Esophagus squamous epithelium (tissue), 5 donors: Measurements from ENCODE around the gene BZW2. TPM values are rescaled to one million over a fixed set of nuclear protein-coding genes. Genes with fewer than 3 reads are reported as not detected.

Source experiments
- DNase-seq: peaks from one replicate; lab custom pipeline; 2025; lab: John Stamatoyannopoulos, UW
- H3K27ac ChIP-seq, 4 donors: fragments of 200-600 bp; sonication (generic); one replicate each; pipeline ENCODE4 v1.5.1; 2016 to 2019; ENCODE audit warnings: mild to moderate bottlenecking in 1 of 4
- H3K27me3 ChIP-seq, 4 donors: fragments of 200-600 bp; sonication (generic); 1 replicate in 3 of 4; 2 replicates in 1 of 4; pipeline versions ENCODE4 v1.5.1 to v1.6.0; 2017 to 2021; ENCODE audit warnings: antibody characterized with exemption in 1 of 4
- H3K36me3 ChIP-seq, 3 donors: fragments of 200-600 bp; sonication (generic); one replicate each; pipeline ENCODE4 v1.5.1; 2016 to 2019
- H3K4me1 ChIP-seq, 3 donors: fragments of 200-600 bp; sonication (generic); one replicate each; pipeline ENCODE4 v1.5.1; 2017 to 2019
- H3K4me3 ChIP-seq, 4 donors: fragments of 200-600 bp; sonication (generic); 1 replicate in 3 of 4; 2 replicates in 1 of 4; pipeline ENCODE4 v1.5.1; 2016 to 2019; ENCODE audit warnings: mild to moderate bottlenecking in 2 of 4, moderate library complexity in 1 of 4
- H3K9me3 ChIP-seq, 3 donors: fragments of 200-600 bp; sonication (generic); one replicate each; pipeline ENCODE4 v1.5.1; 2016 to 2019
- CTCF ChIP-seq, 6 experiments: fragments of 450-650 bp in 4 of 6; fragments of 200-600 bp in 2 of 6; sonication (generic) in 2 of 6; IDR thresholded peaks; one replicate each; pipeline ENCODE4 v1.5.1; 2016 to 2019; ENCODE audit warnings: antibody characterized with exemption in 6 of 6, mild to moderate bottlenecking in 4 of 6, moderate library complexity in 4 of 6
- POLR2A ChIP-seq, 4 donors: fragments of 450-650 bp; IDR thresholded peaks; one replicate each; pipeline ENCODE4 v1.6.1; 2017; ENCODE audit warnings: antibody characterized with exemption in 4 of 4, mild to moderate bottlenecking in 4 of 4, moderate library complexity in 3 of 4
- WGBS, 2 donors: methylation state at CpG; one replicate each; pipeline ENCODE4 v1.1.5; 2018; 5-methylcytosine and 5-hydroxymethylcytosine counted together
- intact Hi-C: fragments of 100-400 bp; cut with DNase I; formaldehyde crosslinking; loops from one replicate; pipeline ENCODE4 v1.15.0; 2022
- total RNA-seq, 4 donors: library from RNA; depleted of rRNA; stranded (reverse); fragments of >200 nt; gene quantifications; one replicate each; pipeline ENCODE4 v1.1.0, GENCODE V29; 2016
- donor health status: DM: yes; HTN: yes; CAD: no.

BZW2 gene
- total RNA-seq, 4 donors from 2014 or later: 38.2 to 79.5 (median 69.6) TPM

DNA sequence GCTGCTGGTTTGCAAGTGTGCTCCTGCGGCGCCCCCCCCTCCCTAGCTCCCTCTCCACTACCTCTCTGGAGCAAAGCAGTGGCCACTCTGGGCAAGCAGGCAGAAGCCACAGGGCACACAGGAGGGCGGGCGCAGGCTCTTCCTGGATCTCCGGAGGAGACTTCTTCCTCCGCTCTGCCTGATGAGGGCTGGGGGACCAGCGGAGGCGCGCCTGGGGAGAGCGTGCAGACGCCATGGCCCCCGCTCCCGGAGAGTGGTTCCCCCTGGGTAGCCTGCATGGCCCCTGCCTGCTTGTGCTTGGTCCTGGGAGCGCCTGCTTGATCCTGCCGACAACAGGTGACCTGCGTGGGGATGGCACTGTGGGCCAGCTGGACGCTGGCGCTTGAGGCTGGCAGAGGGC, 29.4 kb upstream of the BZW2 start:
- Histone ChIP-seq H3K36me3 (peaks cover 0 to 93% (median 10%) of the 10 kb centered on the region in 3 donors), H3K9me3 (no peaks in the 10 kb centered on the region), H3K4me3 (no peak overlapping the region), H3K27ac (no peak overlapping the region), H3K4me1 (no peaks in the 10 kb centered on the region), H3K27me3 (no peaks in the 10 kb centered on the region)
- TF ChIP-seq CTCF (IDR thresholded peaks at IDR 0.05) (no peak), POLR2A (IDR thresholded peaks at IDR 0.05) (no peak)
- 87% methylated on average over 16 of the region's 18 CpGs; no CpG with 5 or more reads in 1 of the 2 donors for WGBS, 2 donors
- intact Hi-C loops: no loop called here
- DNase-seq: no peak

- H3K27ac ChIP-seq: peak overlapping the region in 1 of 4 donors; percentile 46
- DNase-seq: no peak
- no peaks in the 10 kb centered on the region for H3K4me1 ChIP-seq
- H3K9me3 ChIP-seq: no peaks in the 10 kb centered on the region
- intact Hi-C loops: no loop called here
- no peak for TF ChIP-seq CTCF (IDR thresholded peaks at IDR 0.05)
- TF ChIP-seq POLR2A (IDR thresholded peaks at IDR 0.05): no peak
- H3K4me3 ChIP-seq: no peak overlapping the region
- H3K27me3 ChIP-seq: no peaks in the 10 kb centered on the region
- 38 to 41% methylated on average over 2 of the region's 2 CpGs for WGBS, 2 donors
- H3K36me3 ChIP-seq: peaks cover 0 to 98% (median 13%) of the 10 kb centered on the region in 3 donors
Observed at GRCh38 chr7:16619979-16620408, 26.0 kb upstream of the BZW2 start.

- no peaks in the 10 kb centered on the region for H3K27me3 ChIP-seq
- H3K9me3 ChIP-seq: no peaks in the 10 kb centered on the region
- peaks cover 0 to 62% (median 3%) of the 10 kb centered on the region in 3 donors for H3K36me3 ChIP-seq
- WGBS, 2 donors: 48% methylated on average over 2 of the region's 2 CpGs
- H3K27ac ChIP-seq: no peak overlapping the region
- H3K4me1 ChIP-seq: no peaks in the 10 kb centered on the region
- H3K4me3 ChIP-seq: no peak overlapping the region
- no peak for TF ChIP-seq POLR2A (IDR thresholded peaks at IDR 0.05)
- TF ChIP-seq CTCF (IDR thresholded peaks at IDR 0.05): no peak
- no peak for DNase-seq
- intact Hi-C loops: no loop called here
Observed at GRCh38 chr7:16626388-16626787, 19.6 kb upstream of the BZW2 start.

DNA sequence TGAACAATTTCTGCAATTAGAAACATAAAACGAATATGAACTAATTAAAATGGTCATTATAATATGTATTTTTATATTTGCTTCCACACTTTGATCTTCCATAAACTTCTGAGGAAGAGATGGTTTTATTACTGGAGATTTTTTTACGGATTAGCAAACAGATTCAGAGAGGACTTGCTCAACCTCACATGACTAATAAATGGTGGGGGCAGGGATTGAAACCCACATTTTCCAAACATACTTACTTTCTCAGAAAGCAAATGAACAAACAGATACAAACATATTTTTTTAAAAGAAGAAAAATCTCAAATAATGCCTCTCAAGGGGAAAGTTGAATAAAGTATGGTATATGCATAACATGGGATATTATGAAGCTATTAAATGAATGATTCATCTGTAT, 18.7 kb upstream of the BZW2 start:
- H3K9me3 ChIP-seq: no peaks in the 10 kb centered on the region
- H3K4me3 ChIP-seq: no peak overlapping the region
- 67 to 72% methylated on average over 2 of the region's 2 CpGs for WGBS, 2 donors
- H3K36me3 ChIP-seq: peaks cover 0 to 53% (median 3%) of the 10 kb centered on the region in 3 donors
- TF ChIP-seq POLR2A (IDR thresholded peaks at IDR 0.05): no peak
- no peak for TF ChIP-seq CTCF (IDR thresholded peaks at IDR 0.05)
- intact Hi-C loops: no loop called here
- no peak overlapping the region for H3K27ac ChIP-seq
- no peaks in the 10 kb centered on the region for H3K4me1 ChIP-seq
- H3K27me3 ChIP-seq: no peaks in the 10 kb centered on the region
- no peak for DNase-seq

- peaks cover 0 to 12% (median 0%) of the 10 kb centered on the region in 3 donors for H3K4me1 ChIP-seq
- intact Hi-C loops: no loop called here
- no peak overlapping the region for H3K27ac ChIP-seq
- DNase-seq: no peak
- H3K4me3 ChIP-seq: no peak overlapping the region
- H3K9me3 ChIP-seq: no peaks in the 10 kb centered on the region
- no peaks in the 10 kb centered on the region for H3K27me3 ChIP-seq
- no peak for TF ChIP-seq CTCF (IDR thresholded peaks at IDR 0.05)
- TF ChIP-seq POLR2A (IDR thresholded peaks at IDR 0.05): no peak
- WGBS, 2 donors: 84 to 100% methylated on average over 1 of the region's 1 CpG
- H3K36me3 ChIP-seq: peaks cover 0 to 20% (median 0%) of the 10 kb centered on the region in 3 donors
Observed at GRCh38 chr7:16630654-16631053, 15.3 kb upstream of the BZW2 start.
